C1 segment of cervical spinal cord (tissue), 14 donors: ENCODE data around the gene CLK2.
A peak's percentile ranks its signal among the peaks of the same experiment; 100 is the strongest.

Experiments
- DNase-seq, 14 donors: peaks; one replicate each; lab custom pipeline; 2025; lab: John Stamatoyannopoulos, UW

The CLK2 gene

DNA sequence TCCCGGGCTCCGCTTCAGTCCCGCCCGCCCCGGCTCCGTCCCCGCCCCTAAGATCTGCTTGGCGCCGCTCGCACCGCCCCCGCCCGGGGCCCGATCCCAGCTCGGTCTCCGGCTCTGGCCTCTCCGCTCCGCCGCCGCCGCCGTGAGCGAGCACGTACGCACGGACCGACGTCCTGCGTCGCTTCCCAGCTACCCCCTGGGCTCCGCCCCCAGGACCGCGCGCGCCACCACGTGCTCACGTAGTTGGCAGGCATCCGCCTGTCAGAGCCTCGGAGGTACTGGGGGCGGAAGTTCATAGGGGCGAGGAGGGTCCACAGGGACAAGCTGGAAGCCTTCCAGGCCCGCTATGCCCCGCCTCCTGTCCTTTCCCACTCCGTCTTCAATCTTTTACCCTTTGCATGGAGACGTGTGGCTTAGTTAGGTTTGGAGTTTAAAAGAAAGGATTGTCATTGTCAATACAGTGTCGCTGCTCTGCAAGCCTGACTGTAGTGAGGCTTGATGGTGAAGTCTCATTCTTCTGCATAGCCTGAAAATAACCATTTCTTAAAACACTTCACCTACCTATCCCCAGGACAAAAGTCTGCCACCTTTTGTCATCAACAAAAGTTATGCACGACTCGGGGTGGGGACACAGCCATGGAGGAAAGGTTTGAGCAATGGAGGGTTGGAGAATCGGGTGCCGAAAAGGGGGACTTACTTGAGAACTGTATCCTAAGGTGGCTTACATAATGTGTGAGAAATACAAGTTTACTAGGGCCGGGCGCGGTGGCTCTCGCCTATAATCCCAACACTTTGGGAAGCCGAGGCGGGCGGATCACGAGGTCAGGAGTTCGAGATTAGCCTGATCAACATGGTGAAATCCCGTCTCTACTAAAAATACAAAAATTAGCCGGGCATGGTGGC lies at the start of gene CLK2:
Gene CLK2, minus strand, starts transcription at position 162 of the 903 bp plus-strand sequence. CDS start 2,527 bp downstream, outside the sequence.
- peak; percentile 41 to 94 (median 83) for DNase-seq

DNA sequence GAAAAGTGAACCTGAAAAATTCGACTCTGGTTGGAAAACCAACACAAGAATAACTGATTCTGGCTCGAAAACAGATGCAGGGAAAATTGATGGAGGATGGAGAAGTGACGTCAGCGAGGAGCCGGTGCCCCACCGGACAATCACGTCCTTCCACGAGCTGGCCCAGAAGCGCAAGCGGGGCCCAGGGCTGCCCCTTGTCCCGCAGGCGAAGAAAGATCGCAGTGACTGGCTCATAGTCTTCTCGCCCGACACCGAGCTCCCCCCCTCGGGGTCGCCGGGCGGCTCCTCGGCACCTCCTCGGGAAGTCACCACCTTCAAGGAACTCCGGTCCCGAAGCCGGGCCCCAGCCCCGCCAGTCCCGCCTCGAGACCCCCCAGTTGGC lies 49.3 kb upstream of the CLK2 start:
- peak in 7 of 14 donors; percentile 34 to 67 (median 57) for DNase-seq

DNA sequence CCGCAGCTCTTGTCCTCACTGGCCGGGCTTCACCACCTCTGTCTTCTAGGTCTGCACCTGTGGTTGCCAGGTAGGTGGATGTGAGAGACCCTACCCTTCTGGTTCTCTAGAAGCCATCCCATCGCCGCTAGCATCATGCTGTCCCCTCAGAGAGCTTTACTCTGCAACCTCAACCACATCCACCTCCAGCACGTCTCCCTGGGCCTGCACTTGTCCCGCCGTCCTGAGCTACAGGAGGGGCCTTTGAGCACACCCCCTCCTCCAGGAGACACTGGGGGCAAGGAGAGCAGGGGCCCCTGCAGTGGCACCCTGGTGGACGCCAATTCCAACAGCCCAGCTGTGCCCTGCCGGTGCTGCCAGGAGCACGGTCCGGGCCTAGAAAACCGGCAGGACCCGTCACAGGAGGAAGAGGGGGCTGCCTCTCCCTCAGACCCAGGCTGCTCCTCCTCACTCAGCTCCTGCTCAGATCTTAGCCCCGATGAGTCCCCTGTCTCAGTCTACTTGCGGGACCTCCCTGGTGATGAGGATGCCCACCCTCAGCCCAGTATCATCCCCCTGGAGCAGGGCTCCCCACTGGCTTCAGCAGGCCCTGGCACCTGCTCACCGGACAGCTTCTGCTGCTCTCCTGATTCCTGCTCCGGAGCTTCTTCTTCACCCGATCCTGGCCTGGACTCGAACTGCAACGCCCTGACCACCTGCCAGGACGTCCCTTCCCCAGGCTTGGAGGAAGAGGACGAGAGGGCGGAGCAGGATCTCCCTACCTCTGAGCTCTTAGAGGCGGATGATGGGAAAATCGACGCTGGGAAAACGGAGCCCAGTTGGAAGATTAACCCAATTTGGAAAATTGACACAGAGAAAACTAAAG lies 48.6 kb upstream of the CLK2 start:
- peak in 1 of 14 donors; percentile 31 for DNase-seq

DNA sequence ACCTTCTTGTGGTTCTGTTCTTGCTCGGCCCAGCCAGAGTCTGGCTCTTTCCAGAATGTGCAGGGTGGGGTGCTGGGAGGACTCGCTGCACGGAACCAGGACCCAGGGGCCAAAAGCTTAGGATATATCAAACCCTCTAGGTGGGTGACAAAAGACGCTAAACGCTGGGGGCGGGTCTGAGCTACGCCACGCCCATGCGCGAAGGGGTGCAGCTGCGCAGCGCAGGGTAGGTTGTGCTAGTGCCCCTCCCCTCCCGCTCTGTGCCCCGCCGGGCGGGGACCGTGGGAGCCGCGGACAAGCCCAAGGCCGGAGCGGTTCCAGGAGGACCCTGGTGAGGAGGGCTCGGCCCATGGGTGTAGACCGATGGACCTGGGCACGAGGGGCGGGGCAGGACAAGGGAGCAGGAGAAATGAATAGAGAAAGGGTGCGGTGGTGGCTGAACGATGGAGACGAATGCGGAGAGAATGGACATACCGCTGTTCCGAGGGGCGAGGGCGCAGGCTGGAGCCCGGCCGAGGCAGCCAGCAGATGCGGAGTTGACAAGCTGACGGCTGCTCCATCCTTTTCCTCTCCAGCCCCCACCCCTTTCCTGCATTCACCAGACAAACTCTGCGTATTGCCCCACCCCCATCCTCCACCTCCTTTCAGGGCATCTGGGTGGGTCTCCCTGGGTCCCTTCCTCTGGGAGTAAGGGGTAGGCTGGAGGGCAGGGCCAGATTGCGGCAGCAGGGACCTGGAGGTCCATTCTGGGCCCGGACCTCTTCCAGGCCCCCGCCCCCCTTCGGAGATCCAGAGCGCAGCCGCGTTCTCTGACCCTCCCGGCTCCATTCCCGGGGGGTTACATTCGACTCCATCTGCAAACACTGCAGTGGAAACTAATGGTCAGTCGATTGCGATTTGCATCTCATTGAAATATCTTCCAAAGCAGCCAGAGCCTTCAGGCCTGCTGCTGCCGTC lies 47.6 kb upstream of the CLK2 start, which contains the start of gene RUSC1:
Gene RUSC1, plus strand, starts transcription at position 234 of the 957 bp plus-strand sequence. CDS start 880 bp downstream, outside the sequence.
- DNase-seq = peak in 11 of 14 donors; percentile 12 to 86 (median 41)

DNA sequence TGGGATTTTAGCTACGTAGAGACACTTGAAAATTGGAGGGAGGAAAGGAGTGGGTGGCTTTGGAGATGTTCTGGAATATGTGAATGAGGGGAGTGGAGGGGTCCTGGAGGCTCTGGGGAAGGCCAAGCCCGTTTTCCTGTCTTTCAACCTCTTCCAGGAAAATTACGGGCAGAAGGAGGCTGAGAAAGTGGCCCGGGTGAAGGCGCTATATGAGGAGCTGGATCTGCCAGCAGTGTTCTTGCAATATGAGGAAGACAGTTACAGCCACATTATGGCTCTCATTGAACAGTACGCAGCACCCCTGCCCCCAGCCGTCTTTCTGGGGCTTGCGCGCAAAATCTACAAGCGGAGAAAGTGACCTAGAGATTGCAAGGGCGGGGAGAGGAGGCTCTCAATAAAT lies 46.9 kb upstream of the CLK2 start:
- peak in 1 of 14 donors; percentile 41 for DNase-seq

DNA sequence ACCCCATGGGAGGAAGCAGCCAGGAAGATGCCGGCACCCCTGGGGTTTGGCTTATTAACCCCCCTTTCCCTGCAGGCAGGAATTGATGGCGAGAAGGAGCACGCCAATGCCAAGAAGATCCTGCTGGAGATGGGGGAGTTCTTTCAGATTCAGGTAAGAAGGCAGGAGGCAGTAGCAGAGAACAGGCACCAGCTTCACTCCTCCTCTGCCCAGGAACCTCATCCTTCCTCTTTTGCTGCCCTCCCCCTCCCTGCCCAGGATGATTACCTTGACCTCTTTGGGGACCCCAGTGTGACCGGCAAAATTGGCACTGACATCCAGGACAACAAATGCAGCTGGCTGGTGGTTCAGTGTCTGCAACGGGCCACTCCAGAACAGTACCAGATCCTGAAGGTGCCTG lies 46.2 kb upstream of the CLK2 start:
- DNase-seq = no peak

DNA sequence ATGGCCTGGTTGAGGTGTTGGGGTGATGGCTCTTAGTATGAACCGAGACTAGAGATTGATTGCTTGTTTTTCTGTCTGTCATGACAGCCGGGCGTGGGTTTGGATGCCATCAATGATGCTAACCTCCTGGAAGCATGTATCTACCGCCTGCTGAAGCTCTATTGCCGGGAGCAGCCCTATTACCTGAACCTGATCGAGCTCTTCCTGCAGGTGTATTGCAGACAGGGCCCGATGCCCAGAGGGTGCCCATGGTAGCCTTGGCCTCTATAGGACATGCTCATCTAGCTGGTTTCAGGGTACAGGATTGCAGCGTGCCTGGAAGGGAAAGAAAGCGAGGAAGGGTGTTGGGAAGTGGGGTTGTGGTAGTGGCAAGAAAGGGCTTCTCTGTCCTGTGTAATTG lies 44.8 kb upstream of the CLK2 start:
- no peak for DNase-seq

DNA sequence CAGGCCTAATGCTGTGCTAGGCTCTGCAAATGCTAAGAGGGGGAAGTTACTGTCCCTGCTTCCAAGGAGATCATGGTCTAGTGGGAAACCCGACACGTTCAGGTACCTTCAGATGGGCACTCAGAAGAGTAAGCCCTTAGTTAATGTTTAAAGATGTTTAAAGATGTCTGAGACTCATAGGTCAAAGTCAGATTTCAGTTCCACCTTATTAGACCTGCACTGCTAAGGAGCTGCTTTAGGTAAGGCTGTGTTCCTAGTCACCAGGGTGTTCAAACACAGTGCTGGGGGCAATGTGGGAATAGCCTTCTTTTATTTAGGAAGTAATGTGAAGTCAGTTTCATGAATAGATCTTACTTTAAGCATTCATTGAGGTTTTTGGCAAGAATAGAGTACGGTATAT lies 43.6 kb upstream of the CLK2 start:
- DNase-seq = no peak

DNA sequence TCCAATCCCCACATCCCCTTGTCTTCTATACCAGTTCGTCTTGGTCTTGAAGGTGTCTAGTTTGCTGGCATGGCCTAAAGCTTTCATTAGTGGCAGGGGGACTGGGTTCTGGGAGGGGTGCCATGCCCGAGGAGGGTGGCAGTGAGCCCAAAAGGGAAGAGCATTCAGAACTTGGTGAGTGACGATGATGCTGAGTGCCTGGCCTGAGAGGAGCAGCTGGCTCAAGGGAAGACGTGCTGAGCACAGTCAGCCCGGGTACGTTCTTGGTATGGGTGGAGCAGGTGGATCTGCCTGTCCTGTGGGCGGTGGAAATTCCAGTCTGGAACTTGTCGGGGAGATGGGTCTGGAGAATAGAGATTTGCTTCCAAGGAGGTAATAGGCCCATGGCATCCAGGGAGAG lies 40.0 kb upstream of the CLK2 start:
- peak in 6 of 14 donors; percentile 7 to 36 (median 24) for DNase-seq

DNA sequence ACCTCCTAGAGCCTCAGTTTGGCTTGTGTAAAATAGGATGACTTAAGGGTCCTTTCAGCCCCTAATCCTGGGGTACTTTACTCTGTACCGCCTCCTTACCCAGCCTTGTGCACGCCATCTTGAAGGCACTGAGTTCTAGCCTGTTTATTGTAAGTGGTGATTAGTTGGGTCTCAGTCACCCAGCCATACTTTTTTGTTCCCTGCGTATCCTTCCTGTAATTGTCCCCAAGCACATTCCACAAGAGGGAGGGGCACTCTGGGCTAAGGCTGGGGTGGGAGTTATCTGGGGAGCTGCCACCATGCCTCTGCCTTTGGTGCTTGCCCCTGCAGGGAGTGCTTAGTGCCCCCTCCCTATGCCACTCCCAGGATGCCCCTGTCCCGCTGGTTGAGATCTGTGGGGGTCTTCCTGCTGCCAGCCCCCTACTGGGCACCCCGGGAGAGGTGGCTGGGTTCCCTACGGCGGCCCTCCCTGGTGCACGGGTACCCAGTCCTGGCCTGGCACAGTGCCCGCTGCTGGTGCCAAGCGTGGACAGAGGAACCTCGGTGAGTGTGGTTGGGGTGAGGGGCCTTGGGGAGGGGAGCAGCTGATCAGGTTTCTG lies 36.2 kb upstream of the CLK2 start:
- peak in 2 of 14 donors; percentile 20 to 28 for DNase-seq

DNA sequence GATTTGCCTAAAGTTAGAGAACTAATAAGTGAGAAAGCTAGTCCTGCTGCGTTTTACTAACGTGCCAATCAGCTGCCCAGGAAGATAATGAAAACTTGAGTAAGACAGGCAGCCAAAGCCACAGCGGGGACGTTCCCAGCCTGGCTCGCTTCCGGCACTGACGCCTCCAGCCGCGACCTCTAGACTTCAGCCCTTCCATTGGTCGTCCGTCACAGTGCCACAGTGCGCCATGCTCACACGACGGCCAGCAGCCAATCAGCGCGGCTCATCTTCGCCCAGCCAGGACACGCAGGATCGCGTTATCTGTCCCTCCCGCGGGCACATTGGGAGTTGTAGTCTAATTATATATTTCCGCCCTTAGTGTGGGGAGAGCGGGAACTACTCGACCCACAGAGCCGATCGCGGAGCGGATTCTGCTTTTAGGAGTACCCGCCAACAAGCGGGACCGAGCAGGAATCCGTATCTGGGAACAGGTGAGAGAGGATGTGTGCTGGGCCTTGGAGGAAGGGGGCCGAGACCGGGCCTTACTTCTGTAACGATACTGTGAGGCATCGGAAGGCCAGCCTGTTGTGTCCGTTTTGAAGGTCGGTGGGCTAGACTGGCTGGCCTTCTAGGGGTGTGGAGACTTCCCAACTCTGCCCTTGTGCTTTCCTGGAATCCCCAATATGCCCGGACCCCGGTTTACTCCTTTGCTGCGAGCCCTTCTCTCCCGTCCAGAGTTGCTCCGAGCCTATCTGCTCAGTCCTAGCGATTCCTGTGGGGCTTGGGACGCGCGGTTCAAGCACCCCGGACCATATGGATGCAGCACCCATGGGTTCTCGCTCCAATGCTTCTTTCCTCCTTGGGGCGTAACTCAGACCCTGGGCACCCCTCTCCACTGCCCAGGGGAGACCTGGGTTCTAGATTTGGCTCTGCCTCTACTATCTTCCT lies 35.5 kb upstream of the CLK2 start, which contains the start of gene FDPS:
Gene FDPS, plus strand, starts transcription at position 374 of the 930 bp plus-strand sequence. CDS start 924 bp downstream, outside the sequence.
- DNase-seq = peak; percentile 93 to 99 (median 98)

DNA sequence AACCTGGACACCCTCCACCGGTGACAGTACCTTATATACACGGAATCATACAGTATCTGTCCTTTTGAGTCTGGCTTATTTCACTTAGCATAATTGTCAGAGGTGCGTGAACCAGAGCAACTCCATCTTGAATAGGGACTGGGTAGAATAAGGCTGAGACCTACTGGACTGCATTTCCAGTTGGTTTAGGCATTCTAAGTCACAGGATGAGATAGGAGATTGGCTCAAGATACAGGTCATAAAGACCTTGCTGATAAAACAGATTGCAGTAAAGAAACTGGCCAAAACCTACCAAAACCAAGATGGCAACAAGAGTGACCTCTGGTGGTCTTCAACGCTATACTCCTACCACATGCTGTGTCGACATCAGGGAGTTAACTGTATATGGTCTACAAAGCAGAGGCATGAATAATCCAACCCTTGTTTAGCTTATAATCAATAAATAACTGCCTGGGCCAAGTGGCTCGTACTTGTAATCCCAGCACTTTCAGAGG lies 34.0 kb upstream of the CLK2 start:
- DNase-seq = no peak

DNA sequence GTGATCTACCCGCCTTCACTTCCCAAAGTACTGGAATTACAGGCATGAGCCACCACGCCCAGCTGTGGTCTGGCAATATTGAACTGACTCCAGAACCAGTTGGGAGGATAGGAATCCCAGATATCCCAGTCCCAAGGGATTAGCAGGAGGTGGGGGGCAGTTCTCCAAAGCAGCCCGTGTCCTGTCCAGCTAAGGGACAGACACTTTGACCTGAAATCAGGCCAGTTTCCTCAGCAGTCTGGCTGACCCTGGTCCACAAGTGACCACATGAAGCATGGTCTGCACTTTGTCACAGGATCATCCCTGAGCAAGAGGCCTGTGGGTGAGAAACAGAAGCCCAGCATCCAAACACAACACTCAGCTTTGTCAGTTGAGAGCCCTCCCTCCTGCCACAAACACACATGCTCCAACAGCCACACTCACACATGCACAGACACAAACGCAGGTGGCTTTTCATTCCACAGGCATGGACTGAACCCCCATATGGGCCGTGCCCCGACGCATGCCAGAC lies 32.6 kb upstream of the CLK2 start:
- DNase-seq = no peak

DNA sequence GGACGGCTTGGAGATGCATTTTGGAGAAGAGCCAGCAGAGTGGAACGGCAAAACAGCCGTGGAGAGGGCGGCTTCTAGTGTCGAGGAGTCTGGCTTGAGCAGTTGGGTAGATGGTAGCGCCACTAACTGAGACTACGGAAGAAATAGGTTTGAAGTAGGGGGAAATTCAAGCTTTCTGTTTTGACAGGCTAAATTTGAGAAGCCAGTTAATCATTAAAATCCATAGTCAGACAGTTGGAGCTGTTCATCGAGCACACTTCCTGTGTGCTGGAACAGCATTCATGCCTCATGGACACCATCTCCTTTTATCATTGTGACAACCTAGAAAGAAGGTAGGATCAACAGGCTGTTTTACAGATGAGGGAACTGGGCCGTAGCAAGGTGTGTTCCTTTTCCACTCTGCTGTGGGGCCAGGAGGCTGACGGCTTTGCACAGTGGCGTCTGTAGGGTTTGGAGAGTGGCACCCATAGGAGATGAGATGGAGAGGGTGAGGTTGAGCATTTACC lies 31.3 kb upstream of the CLK2 start:
- DNase-seq = no peak

DNA sequence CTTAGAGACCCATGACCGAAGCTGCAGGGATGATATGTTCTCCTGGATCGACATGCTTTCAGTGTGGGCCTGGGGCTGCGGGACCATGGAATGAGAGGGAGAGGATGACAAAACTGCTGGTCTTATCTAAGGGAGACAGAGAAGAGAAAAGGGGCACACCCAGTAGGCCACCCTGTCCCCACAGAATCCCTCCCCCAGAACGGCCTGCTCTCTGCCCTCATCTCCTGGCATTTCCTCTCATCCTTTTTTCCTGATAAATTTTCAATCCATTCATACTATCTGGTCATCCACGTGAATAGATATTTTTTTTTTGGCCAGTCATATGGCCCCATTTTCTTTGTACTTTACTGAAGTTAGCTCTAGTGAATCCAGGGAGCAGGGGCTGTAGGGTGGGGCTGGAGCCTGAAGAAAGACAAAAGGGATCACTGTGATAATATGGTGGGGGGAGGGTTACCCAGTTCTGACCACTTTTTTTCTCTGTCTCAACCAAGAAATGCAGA lies 28.1 kb upstream of the CLK2 start, which contains the start of gene PKLR:
Gene PKLR, minus strand, starts transcription at position 97 of the 500 bp plus-strand sequence. Its CDS starts 43 bp downstream, at position 54.
- no peak for DNase-seq

DNA sequence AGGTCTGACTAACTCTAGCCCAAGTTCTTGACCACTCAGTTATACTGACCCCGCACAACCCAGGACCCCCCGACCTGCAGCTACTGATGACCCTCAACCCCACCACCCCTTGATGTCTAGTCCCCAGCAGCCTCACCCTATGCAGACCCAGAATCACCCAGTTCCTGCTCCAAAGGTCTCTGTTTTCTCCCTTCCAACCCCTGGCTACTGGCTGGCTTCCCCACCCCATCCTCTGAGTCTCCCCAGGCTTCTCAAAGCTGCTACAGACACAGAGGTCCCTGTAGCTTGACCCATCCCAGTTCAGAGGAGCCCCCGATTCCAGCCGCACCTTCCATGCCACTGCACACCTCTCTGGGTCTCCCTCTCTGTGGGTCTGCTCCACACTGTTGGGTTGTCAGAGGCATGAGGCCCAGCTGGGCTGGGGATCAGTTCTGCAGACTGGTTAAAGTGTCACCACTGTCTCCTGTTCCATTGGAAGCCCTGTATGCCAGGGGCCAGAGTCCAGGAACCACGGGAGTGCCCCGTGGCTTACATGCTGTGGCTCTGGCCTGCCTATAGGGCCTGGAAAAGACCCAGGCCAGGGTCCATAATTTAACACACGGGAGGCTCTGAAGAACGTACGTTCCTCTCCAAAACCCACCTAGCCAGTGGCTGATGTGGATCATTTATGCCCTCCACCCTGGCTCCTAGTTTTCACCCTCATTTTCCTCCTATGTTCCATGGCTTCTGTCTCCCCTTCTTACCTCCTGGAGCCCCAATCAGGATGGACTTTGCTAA lies 27.4 kb upstream of the CLK2 start:
- DNase-seq = no peak

DNA sequence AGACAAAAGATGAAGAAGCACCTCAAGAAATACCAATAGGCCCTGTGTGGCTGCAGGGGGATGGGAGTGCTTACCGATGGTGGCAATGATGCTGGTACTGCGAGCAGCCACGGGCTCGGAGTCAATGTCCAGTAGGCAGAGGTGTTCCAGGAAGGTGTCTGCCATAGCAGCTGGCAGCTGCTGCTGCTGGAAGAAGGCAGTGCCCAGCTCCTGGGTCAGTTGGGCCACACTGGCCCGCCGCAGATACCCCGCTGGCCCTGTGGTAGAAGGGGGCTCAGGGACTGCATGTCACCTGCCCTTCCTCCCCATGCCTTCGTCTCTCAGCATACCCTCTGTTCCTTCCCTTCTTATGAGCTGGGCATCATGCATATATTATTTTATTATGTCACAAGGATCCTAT lies 26.7 kb upstream of the CLK2 start:
- DNase-seq = no peak

DNA sequence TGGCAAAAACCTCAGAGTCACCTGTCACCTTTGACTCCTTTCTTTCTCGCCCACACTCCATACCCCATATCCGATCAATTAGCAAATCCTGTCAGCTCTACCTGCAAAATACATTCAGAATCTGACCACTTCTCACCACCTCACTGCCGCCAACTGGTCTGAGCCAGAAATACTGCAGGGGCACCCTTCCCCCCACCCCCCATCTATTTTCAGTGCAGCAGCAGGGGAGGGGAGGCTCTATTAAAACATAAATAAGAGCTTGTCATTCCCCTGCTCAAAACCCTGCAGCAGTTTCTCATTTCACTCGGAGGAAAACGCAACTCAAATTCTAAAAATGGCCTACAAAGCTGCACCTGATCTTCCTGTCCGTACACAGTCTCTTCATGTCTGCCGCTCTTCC lies 24.1 kb upstream of the CLK2 start:
- DNase-seq = no peak
